Panc1 (cell line): Measurements from ENCODE around the gene FBXW11. TPM values are rescaled to one million over a fixed set of nuclear protein-coding genes. Genes with fewer than 3 reads are reported as not detected.

ENCODE experiments used
- ATAC-seq: fragments of 200-7000 bp; cut with Tn5 transposase; 2 replicates; pipeline ENCODE4 v1.9.1; 2020; ENCODE audit warnings: mild to moderate bottlenecking, moderate library complexity
- BruUV-seq: library from RNA; stranded (reverse); fragments of 400-500 nt; replicated peaks from 2 replicates; lab custom pipeline; 2021; lab: Mats Ljungman, UMichigan
- CTCF ChIA-PET: fragments of 300-600 bp; sonication (Branson Sonifier 250); formaldehyde crosslinking; loops from one replicate; lab custom pipeline; 2022; ENCODE audit warnings: antibody characterized with exemption; lab: Charles Lee
- POLR2A ChIA-PET: fragments of 300-600 bp; sonication (Branson Sonifier 250); formaldehyde crosslinking; loops from one replicate; lab custom pipeline; 2022; ENCODE audit warnings: antibody characterized with exemption; lab: Charles Lee
- DNase-seq: peaks from one replicate; pipeline ENCODE4 v3.0.0-alpha.2; 2010; ENCODE audit warnings: low read depth, low spot score
- H3K27ac ChIP-seq: 2 replicates; pipeline ENCODE4 v1.5.1; 2011; ENCODE audit warnings: mild to moderate bottlenecking, low read length, inconsistent platforms
- H3K27me3 ChIP-seq: fragments of 200-500 bp; sonication (Bioruptor generic); 2 replicates; pipeline ENCODE4 v1.6.0; 2014; ENCODE audit warnings: low read length, inconsistent platforms; ENCODE audit not compliant: control insufficient read depth, insufficient read depth
- H3K36me3 ChIP-seq: fragments of 200-500 bp; sonication (Bioruptor generic); 2 replicates; pipeline ENCODE4 v1.5.1; 2014; ENCODE audit warnings: inconsistent platforms, mild to moderate bottlenecking, low read length, moderate library complexity; ENCODE audit not compliant: control insufficient read depth, insufficient read depth
- H3K4me1 ChIP-seq: 2 replicates; pipeline ENCODE4 v1.5.1; 2011; ENCODE audit warnings: inconsistent platforms, mild to moderate bottlenecking, low read length, moderate library complexity; ENCODE audit not compliant: control insufficient read depth, insufficient read depth
- H3K4me3 ChIP-seq, 2 experiments: 2 replicates each; pipeline ENCODE4 v1.5.1; 2011 to 2012; ENCODE audit warnings: low read depth in 2 of 2, low read length in 2 of 2, mild to moderate bottlenecking in 2 of 2, inconsistent platforms in 1 of 2, moderate library complexity in 1 of 2
- H3K9me3 ChIP-seq: fragments of 200-500 bp; sonication (Bioruptor generic); 2 replicates; pipeline ENCODE4 v1.5.1; 2014; ENCODE audit warnings: low read depth, mild to moderate bottlenecking, inconsistent platforms, low read length, moderate library complexity; ENCODE audit not compliant: control insufficient read depth, insufficient read depth
- CTCF ChIP-seq: fragments of 450-650 bp; IDR thresholded peaks from 2 replicates; pipeline ENCODE4 v1.5.1; 2017; ENCODE audit warnings: mild to moderate bottlenecking
- POLR2AphosphoS5 ChIP-seq: IDR thresholded peaks from 2 replicates; pipeline ENCODE4 v1.6.1; 2012; ENCODE audit warnings: mild to moderate bottlenecking, low read depth, low read length, moderate library complexity
- REST ChIP-seq, 2 experiments: IDR thresholded peaks; 2 replicates each; pipeline ENCODE4 v1.6.1; 2011 to 2012; ENCODE audit warnings: low read depth in 2 of 2, control low read depth in 1 of 2, low read length in 1 of 2, mild to moderate bottlenecking in 1 of 2, moderate library complexity in 1 of 2; ENCODE audit not compliant: insufficient read depth in 1 of 2
- SIN3A ChIP-seq: IDR thresholded peaks from 2 replicates; pipeline ENCODE4 v1.6.1; 2012; ENCODE audit warnings: low read depth, mild to moderate bottlenecking, low read length, moderate library complexity, borderline replicate concordance; ENCODE audit not compliant: insufficient read depth
- TCF7L2 ChIP-seq: IDR thresholded peaks from 2 replicates; pipeline ENCODE4 v1.6.1; 2011; ENCODE audit warnings: mild to moderate bottlenecking, low read depth, low read length, inconsistent platforms
- in situ Hi-C: cut with HindIII; loops from 2 replicates; pipeline ENCODE4 v1.10.0; 2016; ENCODE audit warnings: low sequenced_read_pairs, low pct_unique_long_range_greater_than_20kb
- intact Hi-C: fragments of 100-400 bp; cut with micrococcal nuclease; formaldehyde crosslinking; loops from one replicate; pipeline ENCODE4 v1.10.0; 2022; ENCODE audit not compliant: unreplicated experiment
- total RNA-seq: library from RNA; stranded (reverse); gene quantifications from one replicate; pipeline ENCODE4 v1.2.1, GENCODE V29; 2021; ENCODE audit not compliant: unreplicated experiment

FBXW11 gene
- total RNA-seq, 1 experiment from 2014 or later: 111 TPM

GRCh38 chr5:171857489-171857876 is 149.0 kb downstream of the FBXW11 start:
- POLR2A ChIA-PET: interaction anchor here (0.5 kb wide), 1 partner anchor 194 kb away, joined by 3 read pairs; no protein-coding TSS in a partner anchor
- intact Hi-C loops: loop anchor here (5.0 to 10.0 kb wide), 3 partner anchors 225 to 443 kb away; partner anchors contain the start of gene FGF18
- in situ Hi-C loops: loop anchor here (25.0 kb wide), 1 partner anchor 445 kb away; the partner anchor contains the start of gene FGF18

GRCh38 chr5:171855798-171856763 is 150.4 kb downstream of the FBXW11 start:
- TF ChIP-seq POLR2AphosphoS5 (no peak), CTCF (no peak), REST (IDR thresholded peaks at IDR 0.05; ENCODE audit: insufficient read depth in 1 of 2, low read depth in 2 of 2, low read length in 1 of 2) (no peak), TCF7L2 (no peak)
- intact Hi-C loops: loop anchor here (5.0 to 10.0 kb wide), 3 partner anchors 224 to 441 kb away; partner anchors contain the start of gene FGF18
- BruUV-seq: no TSS peak
- no peaks in the 10 kb centered on the region for H3K27me3 ChIP-seq
- H3K4me1 ChIP-seq: no peaks in the 10 kb centered on the region
- no peaks in the 10 kb centered on the region for H3K9me3 ChIP-seq
- DNase-seq (no peak), ATAC-seq (no peak)
- H3K4me3 ChIP-seq: no peak overlapping the region
- in situ Hi-C loops: loop anchor here (25.0 kb wide), 1 partner anchor 444 kb away; the partner anchor contains the start of gene FGF18
- no peaks in the 10 kb centered on the region for H3K36me3 ChIP-seq
- no peak overlapping the region for H3K27ac ChIP-seq
- CTCF ChIA-PET: interaction anchor here (1.4 kb wide), 1 partner anchor 203 kb away, joined by 10 read pairs; no protein-coding TSS in a partner anchor
- POLR2A ChIA-PET: no interaction called here

More at GRCh38 chr5:171857489-171857876, 149.0 kb downstream of the FBXW11 start:
- no peak overlapping the region for H3K4me3 ChIP-seq
- H3K27me3 ChIP-seq: no peaks in the 10 kb centered on the region
- BruUV-seq: no TSS peak
- ATAC-seq (no peak), DNase-seq (no peak)
- no peaks in the 10 kb centered on the region for H3K9me3 ChIP-seq
- CTCF ChIA-PET: interaction anchor here (0.9 kb wide), 1 partner anchor 227 kb away, joined by 3 read pairs; no protein-coding TSS in a partner anchor
- no peak overlapping the region for H3K27ac ChIP-seq
- H3K36me3 ChIP-seq: no peaks in the 10 kb centered on the region
- TF ChIP-seq CTCF (no peak), SIN3A (no peak)
- H3K4me1 ChIP-seq: no peaks in the 10 kb centered on the region
